ENCODE results near the gene ERI3.

ERI3 gene, protein sequence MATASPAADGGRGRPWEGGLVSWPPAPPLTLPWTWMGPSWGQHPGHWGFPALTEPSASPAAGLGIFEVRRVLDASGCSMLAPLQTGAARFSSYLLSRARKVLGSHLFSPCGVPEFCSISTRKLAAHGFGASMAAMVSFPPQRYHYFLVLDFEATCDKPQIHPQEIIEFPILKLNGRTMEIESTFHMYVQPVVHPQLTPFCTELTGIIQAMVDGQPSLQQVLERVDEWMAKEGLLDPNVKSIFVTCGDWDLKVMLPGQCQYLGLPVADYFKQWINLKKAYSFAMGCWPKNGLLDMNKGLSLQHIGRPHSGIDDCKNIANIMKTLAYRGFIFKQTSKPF

GRCh38 chr1:44354840-44355581, at the start of gene ERI3:
Gene ERI3, minus strand, starts transcription at chr1:44355257. Its CDS starts 231 bp downstream, at chr1:44355026.
- DNase-seq, result peak; percentile 99

DNA sequence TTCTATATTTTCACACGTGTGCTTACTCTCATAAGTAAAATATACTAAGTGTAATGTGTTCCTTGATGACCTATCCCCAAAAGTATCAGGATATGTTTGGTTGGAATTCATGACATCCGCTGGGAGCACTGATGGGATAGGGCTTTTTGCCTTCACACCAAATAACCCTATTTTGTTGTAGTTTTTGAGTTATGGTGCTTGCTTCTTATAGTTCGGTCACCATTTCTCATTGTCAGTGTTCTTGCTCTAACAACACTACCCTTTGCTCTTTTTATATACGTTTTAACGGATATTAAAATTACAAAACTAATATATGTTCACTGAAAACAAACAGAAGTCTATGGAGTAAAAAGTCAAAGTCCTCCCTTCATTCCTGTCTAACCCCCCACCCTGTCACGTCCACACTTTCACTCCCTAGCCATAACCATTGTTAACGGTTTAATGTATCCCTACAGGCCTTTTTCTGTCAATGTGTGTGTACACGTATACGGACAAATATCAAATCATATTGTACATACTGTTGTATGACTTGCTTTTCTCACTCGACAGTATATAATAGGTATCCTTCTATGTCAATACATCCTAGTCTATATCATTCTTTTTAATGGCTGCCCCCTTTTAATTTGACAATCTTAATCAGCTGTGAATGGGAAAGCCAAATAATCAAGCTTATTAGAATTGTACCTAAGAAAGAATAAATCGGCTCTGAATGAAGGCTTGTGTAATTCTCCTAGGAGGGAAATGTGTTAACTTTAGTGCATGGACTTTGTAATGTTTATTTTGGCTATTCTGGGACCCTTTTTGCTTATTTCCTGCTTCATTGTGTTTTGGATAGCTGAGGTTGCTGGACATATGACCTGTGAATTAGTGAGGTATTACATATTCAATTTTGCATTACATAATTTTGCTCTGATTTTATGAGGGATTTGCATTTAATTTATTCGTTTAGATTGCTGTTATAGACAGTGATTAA, 46.5 kb upstream of the ERI3 start:
- no peak for DNase-seq

DNA sequence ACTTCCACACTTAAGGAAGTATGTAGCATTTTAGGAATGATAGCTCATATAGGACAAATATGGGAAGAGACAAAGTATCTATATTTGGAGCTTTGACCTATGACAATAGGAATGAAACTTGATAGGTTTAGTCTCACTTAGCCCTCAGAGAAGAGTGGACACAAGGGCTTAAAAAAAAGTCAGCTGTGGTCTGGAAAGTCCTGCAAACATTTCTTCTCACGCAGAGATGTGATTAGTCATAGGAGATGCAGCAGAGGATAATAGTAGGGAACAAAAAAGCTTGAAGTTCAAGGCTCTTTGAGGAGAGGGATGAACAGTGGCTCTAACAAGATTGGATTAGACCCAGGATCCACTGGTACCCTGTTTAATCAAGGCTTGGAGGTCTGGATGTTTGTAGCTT, 35.2 kb upstream of the ERI3 start:
- DNase-seq, result no peak

DNA sequence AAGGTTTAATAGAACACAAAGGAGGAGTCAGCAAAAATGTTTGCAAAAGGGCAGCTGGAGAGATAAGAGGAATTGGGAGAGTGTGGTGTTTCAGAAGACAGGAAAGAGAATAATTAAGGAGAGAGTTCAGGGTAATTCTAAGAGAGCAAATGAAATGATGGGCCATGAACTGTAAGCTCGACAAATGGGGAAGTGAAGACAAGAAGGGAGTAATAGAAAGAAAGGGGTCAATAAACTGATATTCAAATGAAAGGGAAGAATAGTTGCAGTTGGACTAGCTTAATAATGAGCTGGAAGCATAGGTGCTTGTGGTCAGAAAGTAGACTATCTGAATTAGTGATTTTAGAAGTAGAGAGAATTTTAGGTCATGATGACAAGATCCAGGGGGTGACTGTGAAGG, 34.4 kb upstream of the ERI3 start:
- DNase-seq, result no peak

DNA sequence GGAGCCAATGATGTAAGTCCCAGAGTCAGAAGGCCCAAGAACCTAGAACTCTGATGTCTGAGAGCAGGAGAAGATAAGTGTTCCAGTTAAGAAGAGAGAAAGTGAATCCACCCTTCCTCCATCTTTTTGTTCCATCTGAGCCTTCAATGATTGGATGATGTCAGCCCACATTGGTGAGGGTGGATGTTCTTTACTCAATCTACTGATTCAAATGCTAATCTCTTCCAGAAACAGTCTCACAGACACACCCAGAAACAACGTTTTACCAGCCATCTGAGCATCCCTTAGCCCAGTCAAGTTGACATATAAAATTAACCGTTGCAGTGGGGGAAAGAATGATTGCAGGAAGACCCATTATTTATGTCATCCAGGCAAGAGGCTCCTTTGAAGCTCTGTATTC, 33.5 kb upstream of the ERI3 start:
- DNase-seq, result no peak

DNA sequence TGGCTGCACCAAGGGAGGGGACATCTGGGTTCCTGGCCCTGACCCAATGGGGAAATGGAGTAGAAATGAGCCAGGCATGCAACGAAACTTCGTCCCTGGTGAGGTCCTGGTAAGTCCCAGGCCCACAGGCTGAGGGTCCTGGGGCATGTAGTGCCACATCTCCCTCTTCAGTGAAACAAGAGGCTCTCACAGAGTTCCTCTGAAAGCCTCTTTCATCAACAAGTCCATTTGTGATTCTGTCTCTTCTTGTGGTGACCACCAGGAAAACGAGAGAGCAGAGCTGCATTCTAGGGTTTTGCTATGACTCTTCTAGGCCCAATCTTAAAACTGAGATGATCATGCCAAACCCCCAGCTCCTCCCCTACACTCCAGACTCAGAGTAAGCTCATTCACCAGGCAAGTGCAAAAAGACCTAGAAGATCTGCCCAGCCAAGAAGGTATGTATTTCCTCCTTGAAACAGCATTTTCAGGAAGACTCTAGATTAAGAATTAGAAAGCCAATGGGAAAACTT, 25.7 kb upstream of the ERI3 start:
- DNase-seq, result no peak

DNA sequence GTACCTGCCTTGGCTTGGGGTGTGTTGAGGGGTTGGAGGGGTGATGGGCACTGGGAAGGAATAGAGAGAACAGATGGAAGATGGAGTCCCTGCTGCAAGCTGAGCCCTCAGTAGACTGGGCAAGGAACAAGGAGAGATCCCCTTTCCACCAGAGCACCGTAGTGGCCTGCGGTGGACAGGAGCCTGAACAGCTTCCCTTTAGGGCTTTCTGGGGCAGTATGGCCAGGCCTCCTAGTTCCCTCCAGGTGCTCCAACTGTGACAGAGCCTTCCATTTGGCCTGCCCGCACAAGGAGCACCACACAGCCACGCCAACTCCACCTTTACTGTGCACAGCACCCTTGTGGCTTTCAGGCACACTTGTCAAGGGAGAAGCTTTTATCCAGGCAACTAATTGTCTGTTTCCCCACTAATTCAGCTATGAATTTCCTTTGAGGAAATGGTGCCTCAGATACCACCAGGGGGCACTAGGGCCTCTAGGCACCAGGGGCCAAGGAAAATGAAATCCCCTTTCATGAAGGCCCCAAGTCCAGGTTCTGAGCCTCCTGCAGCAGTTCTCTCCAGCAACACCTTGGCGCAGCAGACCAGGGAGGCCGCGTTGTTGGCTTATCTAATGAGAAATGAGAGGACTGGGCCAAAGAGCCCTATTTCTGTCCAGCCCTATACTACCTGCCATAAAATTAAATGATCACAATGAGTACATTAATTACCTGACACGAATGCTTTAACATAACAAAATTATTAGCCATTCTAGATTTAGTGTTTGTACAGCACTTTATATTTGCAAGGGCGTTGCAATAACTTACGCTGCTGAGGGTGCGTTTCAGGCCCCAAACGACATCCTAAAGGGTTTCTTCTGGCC, 23.1 kb upstream of the ERI3 start:
- DNase-seq, result peak; percentile 73

- no peak for DNase-seq
These were observed 20.5 kb upstream of the ERI3 start for GRCh38 chr1:44375547-44375946.

- DNase-seq, result no peak
These were observed 16.1 kb upstream of the ERI3 start for GRCh38 chr1:44371206-44371605.

- DNase-seq, result no peak
These were observed 13.6 kb upstream of the ERI3 start for GRCh38 chr1:44368471-44369151.

GRCh38 chr1:44367944-44368343, 12.9 kb upstream of the ERI3 start:
- no peak for DNase-seq

DNA sequence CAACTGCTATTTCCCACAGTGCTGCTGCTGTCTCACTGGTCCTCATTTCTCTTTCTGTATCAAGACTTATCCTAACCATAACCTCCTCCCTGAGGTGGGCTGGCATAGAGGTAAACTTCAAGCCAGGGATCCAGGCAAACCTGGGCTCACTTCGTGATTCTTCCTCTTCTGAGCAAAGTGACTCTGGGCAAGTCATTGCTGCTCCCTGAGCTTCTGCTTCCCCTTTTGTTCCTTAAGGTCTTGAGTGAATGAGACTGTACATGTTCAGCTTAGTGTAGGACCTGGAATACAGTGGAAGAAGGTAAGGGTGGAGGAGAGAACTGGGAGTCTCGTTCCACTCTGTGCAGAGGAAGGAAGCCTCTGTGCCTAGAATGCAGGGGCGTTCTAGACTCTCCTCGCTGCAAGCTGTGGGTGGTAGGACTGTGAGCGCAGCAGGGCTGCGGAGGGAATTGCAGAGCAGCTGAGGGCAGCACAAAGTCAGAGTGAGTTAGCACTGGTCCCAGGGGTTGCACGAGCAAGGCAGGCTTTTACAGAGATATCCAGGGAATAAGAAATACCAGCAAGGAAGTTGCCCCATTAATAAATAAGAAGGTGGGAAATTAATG, 11.4 kb upstream of the ERI3 start:
- DNase-seq, result no peak

- DNase-seq, result no peak
These were observed 6.4 kb upstream of the ERI3 start for GRCh38 chr1:44361478-44361877.

GRCh38 chr1:44359234-44359935, 4.3 kb upstream of the ERI3 start:
- DNase-seq, result no peak

DNA sequence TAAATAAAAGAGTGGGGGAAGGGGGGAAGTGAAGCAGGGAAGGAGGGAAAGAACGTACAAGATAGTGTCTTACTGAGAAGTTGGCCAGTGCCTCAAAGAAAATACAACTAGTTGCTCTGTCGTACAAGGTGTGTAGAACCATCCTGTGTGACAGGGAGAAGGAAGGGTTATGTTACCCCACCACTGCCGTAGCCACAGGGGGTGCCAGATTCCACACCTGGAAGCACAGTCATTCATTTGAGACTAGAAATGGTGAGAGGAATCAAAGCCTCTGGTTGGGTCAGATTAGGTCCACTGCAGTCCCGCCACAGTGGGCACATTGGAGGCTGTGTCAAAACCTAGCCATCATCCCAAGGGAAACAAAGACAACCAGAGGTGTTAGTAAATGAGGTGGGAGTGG, 2.7 kb upstream of the ERI3 start:
- DNase-seq, result no peak

DNA sequence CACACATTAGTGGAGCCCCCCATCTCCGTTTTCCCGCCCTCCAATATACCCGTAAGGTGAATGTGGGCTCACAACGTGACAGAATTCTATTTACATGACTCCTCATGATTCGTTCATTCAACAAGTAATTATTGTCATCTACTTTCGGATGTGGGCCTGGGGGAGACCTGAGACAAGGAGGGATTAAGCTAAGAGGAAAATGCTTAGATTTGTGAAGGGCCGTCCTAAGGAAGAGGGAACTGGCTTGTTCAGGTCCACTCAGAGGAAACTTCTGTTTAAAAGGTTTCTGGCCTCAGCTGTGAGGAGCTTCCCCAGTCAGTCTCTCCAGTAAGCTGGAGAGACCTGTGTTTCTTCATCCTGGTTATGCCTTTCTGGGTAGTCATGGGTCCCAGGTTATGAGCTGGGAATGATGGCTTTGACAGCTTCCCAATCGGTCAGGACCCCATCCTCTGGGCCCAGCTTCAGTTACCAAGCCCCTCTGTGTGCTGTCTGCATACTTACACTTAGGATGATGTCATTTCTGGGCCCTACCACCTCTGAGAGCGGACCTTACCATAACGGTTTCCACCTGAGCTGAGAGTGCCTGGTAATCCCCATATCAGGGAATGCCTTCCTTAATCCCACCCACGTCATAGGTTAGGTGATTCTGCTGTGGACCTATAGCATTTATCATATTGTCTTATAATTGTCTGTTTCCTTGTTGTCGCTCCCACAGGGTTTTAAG, 687 bp upstream of the ERI3 start:
- no peak for DNase-seq

DNA sequence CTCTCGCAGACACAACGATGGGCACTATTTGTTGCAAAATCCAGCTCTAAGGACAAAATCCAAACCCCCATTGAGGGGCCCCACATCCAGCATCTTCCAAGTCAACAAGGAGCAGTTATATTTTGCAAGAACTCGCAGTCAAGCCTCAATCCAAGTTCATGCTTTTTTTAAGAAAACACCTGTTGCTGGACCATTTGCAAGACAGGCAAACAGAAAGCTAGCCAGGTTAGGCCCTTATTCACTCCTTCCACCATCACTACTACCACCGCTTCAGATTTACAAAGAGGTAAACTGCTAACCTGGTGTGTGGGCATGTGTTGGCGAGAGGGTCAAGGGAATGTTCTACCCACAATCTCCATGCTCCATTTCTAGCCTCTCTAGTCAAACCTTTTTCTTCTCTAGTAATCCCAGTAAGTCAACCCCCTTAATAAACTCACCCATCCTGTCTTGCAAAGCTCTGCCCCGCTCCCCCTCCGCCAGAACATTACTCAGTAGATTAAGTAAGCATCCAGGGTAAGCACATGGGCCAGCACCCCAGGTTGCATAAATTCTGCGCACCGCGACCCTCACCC, 703 bp downstream of the ERI3 start:
- no peak for DNase-seq

- DNase-seq, result no peak
These were observed 1.5 kb downstream of the ERI3 start for GRCh38 chr1:44353604-44354003.

DNA sequence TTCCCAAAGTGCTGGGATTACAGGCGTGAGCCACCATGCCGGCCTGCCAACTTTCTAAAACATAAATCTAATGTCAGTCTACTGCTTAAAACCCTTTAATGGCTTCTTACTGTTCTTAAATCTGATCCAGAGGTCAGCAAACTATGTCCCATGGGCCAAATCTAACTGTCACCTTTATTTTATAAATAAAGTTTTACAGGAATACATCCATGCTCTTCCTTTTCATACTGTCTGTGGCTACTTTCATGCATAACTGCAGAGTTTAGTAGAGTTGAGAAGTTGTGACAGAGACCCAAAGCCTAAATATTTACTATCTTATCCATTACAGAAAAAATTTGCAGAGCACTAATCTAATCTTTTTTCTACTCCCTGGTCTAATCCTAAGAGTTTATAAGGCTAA, 3.8 kb downstream of the ERI3 start:
- DNase-seq, result no peak

Measured in hematopoietic multipotent progenitor cell treated with erythropoietin and hydrocortisone succinate and interleukin-3 and kit ligand, for 8 days (in vitro differentiated cells).